WTC11 (cell line): ENCODE measurements around the gene CDC23.

Experiments
- CTCF ChIP-seq: fragments of 200-600 bp; IDR thresholded peaks from 2 replicates; pipeline ENCODE4 v1.8.0; 2022; ENCODE audit warnings: antibody characterized with exemption
- ERG ChIP-seq: fragments of 250-450 bp; sonication (Bioruptor Pico); IDR thresholded peaks from 2 replicates; pipeline ENCODE4 v1.8.0; 2021; ENCODE audit warnings: mild to moderate bottlenecking
- ETV6 ChIP-seq: sonication (generic); formaldehyde crosslinking; IDR thresholded peaks from 2 replicates; pipeline ENCODE4 v1.8.1; 2022; ENCODE audit warnings: mild to moderate bottlenecking, missing genetic modification reagents
- NR2C2 ChIP-seq: sonication (generic); formaldehyde crosslinking; IDR thresholded peaks from 2 replicates; pipeline ENCODE4 v1.8.0; 2022; ENCODE audit warnings: mild to moderate bottlenecking, missing genetic modification reagents
- ZBTB21 ChIP-seq: sonication (generic); formaldehyde crosslinking; IDR thresholded peaks from 2 replicates; pipeline ENCODE4 v1.8.1; 2023; ENCODE audit warnings: mild to moderate bottlenecking, missing genetic modification reagents, borderline replicate concordance

DNA sequence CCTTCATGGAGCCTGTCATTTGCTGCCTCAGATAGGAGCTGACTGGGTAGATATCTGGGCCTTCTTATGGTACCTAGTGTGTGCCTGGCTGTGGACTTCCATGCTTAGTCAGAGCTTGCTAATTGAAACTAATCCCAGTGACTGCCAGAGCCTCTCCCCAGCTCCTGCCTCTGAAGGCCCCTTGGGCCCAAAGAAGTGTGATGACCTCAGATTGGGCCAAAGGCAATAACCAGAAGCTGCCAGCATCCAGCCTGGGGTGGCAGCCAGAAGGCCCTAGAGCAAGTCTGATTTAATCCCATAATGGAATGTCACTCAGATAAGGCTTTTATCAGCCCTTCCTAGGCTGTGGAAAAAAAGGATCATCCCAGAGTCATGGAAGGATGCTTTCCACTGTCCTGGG, 17.1 kb upstream of the CDC23 start:
- no peak for TF ChIP-seq CTCF
- no peak for TF ChIP-seq ERG (CRISPR knock-in tag)
- no peak for TF ChIP-seq ETV6 (CRISPR knock-in tag)
- TF ChIP-seq ZBTB21 (CRISPR knock-in tag), result no peak
- no peak for TF ChIP-seq NR2C2 (CRISPR knock-in tag)
